HG02678 (cell line): ENCODE measurements around the gene GBF1.

Experiments
- ATAC-seq: cut with Tn5 transposase; IDR thresholded peaks from one replicate; pipeline ENCODE4 v1.9.1; 2021; ENCODE audit warnings: mild to moderate bottlenecking, moderate library complexity; ENCODE audit not compliant: unreplicated experiment

Gene GBF1

GRCh38 chr10:102406815-102407214 is 161.5 kb downstream of the GBF1 start:
- no peak for ATAC-seq

DNA sequence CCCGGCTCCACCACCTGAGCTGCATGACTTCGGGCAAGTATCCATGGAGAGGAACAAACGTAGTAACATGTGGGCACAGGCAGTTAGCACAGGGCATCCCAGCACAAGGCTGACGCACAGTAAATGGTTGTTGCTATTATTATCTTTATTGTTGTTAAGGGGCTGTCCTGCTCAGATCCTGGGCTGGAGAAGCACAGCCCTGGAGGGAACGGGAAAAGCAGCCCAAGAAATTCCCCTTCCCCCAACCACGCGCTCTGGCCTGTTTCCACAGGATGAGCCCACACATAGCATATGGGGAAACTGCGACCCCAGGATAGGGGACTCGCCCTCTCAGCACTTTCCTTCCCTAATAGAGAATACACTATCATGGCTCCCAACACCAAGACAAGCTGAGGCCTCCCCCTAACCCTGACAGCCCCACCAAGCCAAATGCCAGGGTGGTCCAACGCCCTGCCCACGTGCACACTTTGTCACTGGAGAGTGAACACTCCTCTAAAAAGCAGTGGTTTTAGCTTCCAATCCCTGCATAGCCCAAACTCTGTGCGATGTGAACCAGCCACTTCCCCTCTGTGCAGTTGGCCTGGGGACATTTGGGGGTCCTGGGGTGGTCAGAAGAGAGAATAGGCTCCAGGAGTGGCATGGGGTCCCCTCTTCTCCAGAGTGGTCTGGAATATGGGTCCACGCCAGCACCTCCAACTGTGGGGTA is 162.2 kb downstream of the GBF1 start:
- ATAC-seq, result no peak

DNA sequence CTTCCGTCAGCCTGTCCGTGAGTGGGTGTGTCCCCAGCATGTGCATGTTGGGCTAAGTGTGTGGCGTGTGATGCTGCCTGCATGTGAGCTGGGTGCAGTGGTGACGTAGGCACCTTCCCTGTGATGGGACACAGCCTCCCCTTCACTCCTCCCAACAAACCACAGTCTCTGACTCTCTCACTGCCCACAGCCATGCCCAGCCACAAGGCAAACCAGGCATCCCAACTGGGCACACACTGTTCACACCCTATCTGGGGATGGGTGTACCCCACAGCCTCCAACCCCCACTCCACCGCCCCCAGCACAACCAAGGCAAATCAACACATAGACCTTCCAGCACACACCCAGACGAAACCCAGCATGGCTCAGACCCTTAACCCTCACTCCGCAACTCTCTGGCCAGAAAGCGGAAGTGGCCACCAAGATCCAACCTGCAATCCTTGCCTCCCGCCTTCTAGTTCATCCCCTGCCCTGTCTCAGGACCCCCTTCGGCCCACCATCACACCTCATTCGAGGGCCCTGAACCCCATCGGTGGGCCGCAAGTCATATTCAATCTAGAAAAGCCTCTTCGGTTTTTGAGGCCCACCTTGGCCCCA is 162.9 kb downstream of the GBF1 start:
- no peak for ATAC-seq

GRCh38 chr10:102408728-102409603 is 163.6 kb downstream of the GBF1 start:
- no peak for ATAC-seq

DNA sequence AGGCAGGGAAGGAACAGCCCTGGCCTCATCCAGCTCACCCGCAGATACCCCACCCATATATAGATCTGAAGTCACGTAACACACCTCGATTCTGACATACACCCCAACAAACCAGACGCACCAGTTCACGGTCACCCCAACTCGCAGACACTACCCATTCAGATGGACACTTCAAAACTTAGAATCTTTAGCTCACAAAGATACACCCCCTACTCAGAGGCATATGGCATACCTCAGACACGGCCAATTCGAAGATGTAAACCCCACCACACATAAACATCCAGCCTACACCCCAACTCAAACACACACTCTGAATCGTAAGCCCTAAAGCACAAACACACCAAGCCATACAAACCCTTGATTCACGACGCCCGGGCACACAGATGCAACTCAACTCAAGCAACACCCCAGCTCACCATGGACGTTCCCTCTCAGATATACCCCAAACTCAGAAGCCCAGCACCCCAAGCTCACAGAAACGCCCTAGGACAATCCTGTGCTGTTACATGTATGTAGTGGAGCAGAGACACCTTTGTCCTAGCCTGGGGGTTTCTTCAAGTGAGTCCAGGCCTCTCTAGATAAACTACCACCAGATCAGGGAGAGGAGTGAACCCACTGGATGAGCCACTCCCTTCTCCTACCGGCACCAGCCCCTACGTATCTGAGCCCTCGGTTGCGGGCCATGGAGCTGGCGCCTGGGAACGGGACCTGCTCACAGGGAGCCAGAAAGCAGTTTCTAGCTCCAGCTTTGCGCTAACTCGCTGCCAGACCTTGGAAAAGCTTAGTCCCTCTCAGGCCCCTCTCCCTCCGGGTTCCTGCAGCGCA is 164.5 kb downstream of the GBF1 start:
- ATAC-seq, result no peak

DNA sequence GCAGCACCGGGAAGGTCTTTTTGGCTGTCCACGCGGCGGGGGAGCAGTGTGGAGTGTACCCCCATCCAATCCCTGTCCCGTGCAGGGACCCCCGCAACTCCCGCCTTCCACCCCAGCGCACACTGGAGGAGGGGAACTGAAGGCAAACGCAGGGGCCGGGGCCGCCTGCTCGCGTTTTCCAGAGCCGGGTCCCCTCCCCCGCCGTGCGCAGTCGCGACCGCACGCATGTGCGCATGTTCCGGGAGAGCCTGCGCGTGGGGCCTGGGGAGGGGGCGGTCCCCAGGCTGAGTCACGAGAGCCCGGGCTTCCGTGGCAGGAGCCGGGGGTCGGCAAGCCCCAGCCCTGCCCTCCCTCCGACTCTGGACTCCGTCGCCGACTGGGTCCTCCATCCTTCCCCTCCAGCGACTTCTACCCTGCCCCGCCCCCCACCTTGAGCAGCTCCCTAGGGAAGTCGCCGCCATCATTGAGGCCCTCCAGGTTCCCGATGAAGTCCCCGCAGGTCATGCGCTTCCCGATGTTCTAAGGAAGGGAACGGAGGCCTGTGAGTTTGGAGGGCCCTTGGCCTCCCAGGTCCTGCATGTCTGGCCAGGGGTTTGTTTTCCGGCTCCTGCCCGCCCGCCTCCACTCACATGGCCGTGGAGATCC is 165.2 kb downstream of the GBF1 start:
- ATAC-seq, result no peak

GRCh38 chr10:102411341-102412255 is 166.3 kb downstream of the GBF1 start:
- no peak for ATAC-seq

DNA sequence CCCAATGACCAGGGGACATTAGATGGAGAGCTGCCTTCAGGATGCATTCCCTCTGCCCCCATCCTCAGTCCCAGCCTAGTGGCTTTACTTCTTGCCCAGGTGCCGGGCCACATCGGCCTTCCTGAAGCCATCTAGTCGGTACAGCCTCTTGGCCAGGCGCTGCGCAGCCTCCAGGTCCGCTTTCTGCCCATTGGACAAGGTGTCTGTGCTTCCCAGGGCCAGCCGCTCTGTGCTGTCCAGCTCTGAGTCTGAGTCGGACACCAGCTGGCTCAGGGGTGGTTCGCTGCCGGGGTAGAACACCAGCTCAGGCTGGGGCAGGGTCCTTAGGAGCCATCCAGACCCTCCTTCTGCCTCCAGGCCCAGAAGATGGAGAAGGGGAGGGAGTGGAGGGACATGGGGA is 167.0 kb downstream of the GBF1 start:
- no peak for ATAC-seq

- ATAC-seq, result no peak
These were observed 167.8 kb downstream of the GBF1 start for GRCh38 chr10:102413053-102413705.

GRCh38 chr10:102413806-102414561 is 168.7 kb downstream of the GBF1 start:
- ATAC-seq, result no peak

- ATAC-seq, result no peak
These were observed 169.4 kb downstream of the GBF1 start for GRCh38 chr10:102414749-102415148.

- no peak for ATAC-seq
These were observed 171.0 kb downstream of the GBF1 start for GRCh38 chr10:102416283-102416682.

DNA sequence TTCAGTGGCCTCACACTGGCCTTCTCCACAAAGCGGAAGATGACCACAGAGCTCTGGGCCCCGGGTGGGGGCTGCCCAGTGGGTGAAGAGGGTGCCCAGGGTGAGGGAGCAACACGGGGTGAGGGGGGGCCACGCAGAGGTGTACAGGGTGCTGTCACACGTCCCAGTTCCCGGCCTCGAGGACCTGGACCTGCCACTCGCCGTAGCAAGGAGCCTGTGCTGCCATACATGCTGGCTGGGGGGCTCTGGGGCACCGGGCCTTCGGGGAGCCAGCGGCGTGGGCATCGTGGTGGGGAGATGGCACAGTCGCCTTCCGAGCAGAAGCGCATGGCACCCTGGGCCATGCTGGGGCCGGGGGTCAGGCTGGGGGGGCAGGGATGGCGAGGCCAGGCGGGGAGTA is 171.4 kb downstream of the GBF1 start:
- ATAC-seq, result no peak

DNA sequence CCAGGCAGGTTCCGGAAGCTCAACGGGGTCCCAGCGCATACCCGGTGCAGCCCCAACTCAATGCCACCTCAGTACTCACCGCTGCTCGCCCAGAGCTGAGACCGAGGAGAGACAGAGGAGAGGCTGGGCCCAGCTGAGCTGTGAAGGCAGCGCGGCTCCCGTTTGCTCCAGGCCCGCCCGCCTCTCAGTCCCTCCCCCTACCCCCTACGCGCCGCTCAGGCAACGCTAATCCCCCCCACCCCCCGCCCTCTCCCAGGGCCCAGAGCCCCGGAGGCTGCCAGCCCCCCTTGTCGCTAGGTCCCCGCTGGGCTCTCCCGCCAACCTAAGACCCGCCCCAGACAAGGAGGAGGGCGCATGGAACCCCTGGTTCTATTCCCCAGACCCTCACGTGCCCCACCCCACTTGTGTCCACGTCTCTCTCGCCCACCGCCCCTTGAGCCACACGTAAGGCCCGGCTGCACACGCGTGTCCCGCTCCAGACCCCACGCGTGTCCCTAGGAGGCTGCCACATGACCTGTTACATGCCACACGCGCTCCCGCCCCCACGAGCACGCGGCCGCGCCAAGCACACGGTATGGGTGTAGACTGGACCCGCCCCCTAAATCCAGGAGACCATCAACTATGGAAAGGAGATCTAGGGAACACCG is 173.4 kb downstream of the GBF1 start, which contains the start of gene PSD:
PSD (minus strand) TSS at position 164 of the 647 bp plus-strand sequence. CDS start 1,747 bp downstream, outside the sequence.
- ATAC-seq, result no peak

GRCh38 chr10:102419269-102420180 is 174.2 kb downstream of the GBF1 start:
- ATAC-seq, result no peak

DNA sequence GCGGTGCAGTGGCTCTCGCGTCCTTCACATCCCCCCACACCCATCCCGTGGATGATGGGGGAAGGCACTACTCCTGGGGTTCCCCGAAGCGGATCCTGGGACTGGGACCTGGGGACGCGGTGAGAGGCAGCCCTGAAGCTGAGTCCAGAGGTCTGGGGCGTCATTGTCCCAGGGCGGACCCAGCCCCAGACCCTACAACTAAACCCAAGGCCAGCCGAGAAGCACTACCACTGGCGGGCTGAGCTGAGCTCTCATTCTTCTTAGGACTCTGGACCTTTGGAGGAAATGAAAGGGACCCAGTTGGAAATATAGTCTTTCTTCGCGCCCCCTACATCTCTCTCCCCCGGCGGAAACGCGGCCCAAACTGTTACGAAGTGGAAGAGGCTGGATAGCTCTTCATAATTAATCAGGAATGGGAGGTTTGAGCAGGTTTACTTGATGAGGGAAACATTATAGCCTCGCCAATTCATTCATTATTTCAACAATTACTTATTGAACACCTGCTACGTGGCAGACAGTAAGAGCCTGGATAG is 174.9 kb downstream of the GBF1 start:
- ATAC-seq, result no peak
